ENCODE data around the gene ARNT2.

The ARNT2 gene

GRCh38 chr15:80525853-80526252 is 121.7 kb downstream of the ARNT2 start:
- no peak for DNase-seq

- DNase-seq, result no peak
Measured at GRCh38 chr15:80526556-80527340, 122.6 kb downstream of the ARNT2 start.

- DNase-seq, result no peak
Measured at GRCh38 chr15:80527406-80527805, 123.2 kb downstream of the ARNT2 start.

- no peak for DNase-seq
Measured at GRCh38 chr15:80527961-80528360, 123.8 kb downstream of the ARNT2 start.

GRCh38 chr15:80530737-80531365 is 126.7 kb downstream of the ARNT2 start:
- DNase-seq, result no peak

- DNase-seq, result no peak
Measured at GRCh38 chr15:80531388-80531787, 127.2 kb downstream of the ARNT2 start.

GRCh38 chr15:80531796-80532195 is 127.6 kb downstream of the ARNT2 start:
- no peak for DNase-seq

GRCh38 chr15:80533790-80534333 is 129.7 kb downstream of the ARNT2 start:
- DNase-seq, result no peak

- DNase-seq, result no peak
Measured at GRCh38 chr15:80536231-80536630, 132.0 kb downstream of the ARNT2 start.

GRCh38 chr15:80536716-80537115 is 132.5 kb downstream of the ARNT2 start:
- DNase-seq, result no peak

- DNase-seq, result no peak
Measured at GRCh38 chr15:80545078-80545477, 140.9 kb downstream of the ARNT2 start.

GRCh38 chr15:80547264-80547663 is 143.1 kb downstream of the ARNT2 start:
- DNase-seq, result no peak

GRCh38 chr15:80549191-80549590 is 145.0 kb downstream of the ARNT2 start:
- no peak for DNase-seq

- no peak for DNase-seq
Measured at GRCh38 chr15:80549654-80550053, 145.5 kb downstream of the ARNT2 start.

- DNase-seq, result no peak
Measured at GRCh38 chr15:80550219-80550907, 146.2 kb downstream of the ARNT2 start.

- DNase-seq, result no peak
Measured at GRCh38 chr15:80550908-80551260, 146.7 kb downstream of the ARNT2 start.

- DNase-seq, result no peak
Measured at GRCh38 chr15:80551348-80551747, 147.2 kb downstream of the ARNT2 start.

GRCh38 chr15:80554560-80554959 is 150.4 kb downstream of the ARNT2 start:
- no peak for DNase-seq

- DNase-seq, result no peak
Measured at GRCh38 chr15:80556694-80557367, 152.6 kb downstream of the ARNT2 start.

GRCh38 chr15:80557441-80558234 is 153.5 kb downstream of the ARNT2 start:
- no peak for DNase-seq

GRCh38 chr15:80558631-80559319 is 154.6 kb downstream of the ARNT2 start:
- no peak for DNase-seq

GRCh38 chr15:80559320-80559693 is 155.1 kb downstream of the ARNT2 start:
- no peak for DNase-seq

Data from activated CD4-positive, CD25-positive, alpha-beta regulatory T cell treated with anti-CD3 and anti-CD28 coated beads, Interleukin-2, amount 50 U/mL, for 72 hours (primary cell).